Neural progenitor cell (in vitro differentiated cells): ENCODE results near the gene PKD1.

Experiments used
- EZH2 ChIP-seq: fragments of 200-600 bp; sonication (generic); IDR thresholded peaks from 2 replicates; pipeline ENCODE4 v1.6.1; 2017; ENCODE audit warnings: antibody characterized with exemption, mild to moderate bottlenecking, moderate library complexity
- TF ChIP-seq, protein P1 (sequence below): fragments of 200-600 bp; sonication (generic); IDR thresholded peaks from 2 replicates; pipeline ENCODE4 v1.5.1; 2017; ENCODE audit warnings: antibody characterized with exemption, mild to moderate bottlenecking

DNA sequence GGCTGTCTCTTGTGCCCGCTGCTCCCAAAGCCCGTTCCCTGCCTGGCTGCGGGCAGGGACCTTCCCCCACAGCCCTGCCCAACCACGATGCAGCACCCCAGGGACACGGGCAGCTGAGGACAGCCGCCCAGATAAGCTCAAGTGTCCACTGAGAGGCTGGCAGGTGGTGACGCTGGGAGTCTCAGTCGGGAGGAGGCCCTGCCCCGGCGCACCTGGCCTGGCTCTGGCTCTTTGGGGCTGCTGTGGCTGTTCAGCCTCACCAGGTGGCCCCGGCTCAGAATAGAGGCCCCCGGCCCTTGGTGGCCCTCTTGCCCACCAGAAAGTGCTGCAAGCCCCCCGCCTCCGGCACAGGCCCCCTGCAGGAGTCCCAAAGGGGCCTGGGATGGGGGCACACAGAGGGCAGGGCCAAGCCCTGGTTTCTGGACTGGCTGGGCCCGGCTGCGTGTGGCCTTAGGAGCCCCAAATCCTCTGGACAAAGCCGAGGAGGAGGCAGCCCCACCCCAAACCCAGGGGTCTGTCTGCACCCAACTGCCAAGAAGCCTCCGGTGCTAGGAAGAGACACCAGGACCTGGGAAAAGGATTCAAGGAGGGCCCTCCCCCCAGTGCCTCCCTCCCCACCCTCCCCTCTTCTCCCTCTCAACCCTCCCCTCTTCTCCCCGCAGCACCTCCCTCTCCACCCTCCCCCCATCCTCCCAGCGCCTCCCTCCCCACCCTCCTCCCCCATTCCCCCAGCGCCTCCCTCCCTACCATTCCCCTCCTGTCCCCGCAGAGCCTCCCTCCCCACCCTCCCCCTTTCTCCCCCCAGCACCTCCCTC, 93.3 kb downstream of the PKD1 start:
- TF ChIP-seq, protein P1, sequence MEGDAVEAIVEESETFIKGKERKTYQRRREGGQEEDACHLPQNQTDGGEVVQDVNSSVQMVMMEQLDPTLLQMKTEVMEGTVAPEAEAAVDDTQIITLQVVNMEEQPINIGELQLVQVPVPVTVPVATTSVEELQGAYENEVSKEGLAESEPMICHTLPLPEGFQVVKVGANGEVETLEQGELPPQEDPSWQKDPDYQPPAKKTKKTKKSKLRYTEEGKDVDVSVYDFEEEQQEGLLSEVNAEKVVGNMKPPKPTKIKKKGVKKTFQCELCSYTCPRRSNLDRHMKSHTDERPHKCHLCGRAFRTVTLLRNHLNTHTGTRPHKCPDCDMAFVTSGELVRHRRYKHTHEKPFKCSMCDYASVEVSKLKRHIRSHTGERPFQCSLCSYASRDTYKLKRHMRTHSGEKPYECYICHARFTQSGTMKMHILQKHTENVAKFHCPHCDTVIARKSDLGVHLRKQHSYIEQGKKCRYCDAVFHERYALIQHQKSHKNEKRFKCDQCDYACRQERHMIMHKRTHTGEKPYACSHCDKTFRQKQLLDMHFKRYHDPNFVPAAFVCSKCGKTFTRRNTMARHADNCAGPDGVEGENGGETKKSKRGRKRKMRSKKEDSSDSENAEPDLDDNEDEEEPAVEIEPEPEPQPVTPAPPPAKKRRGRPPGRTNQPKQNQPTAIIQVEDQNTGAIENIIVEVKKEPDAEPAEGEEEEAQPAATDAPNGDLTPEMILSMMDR, result no peak
- no peak for TF ChIP-seq EZH2
